Measurements from ENCODE around the gene PKD1.
"Not testable (repeated sequence)": the region's sequence is repeated elsewhere in the genome, so short reads cannot be mapped to it uniquely, and the experiment has no call there.

Gene PKD1

GRCh38 chr16:2105769-2106168, 29.9 kb downstream of the PKD1 start:
- POLR2A ChIA-PET; CTCF ChIA-PET; DNase-seq (ENCODE audit: extremely low spot score): not testable (repeated sequence)

- CTCF ChIA-PET; DNase-seq (ENCODE audit: extremely low spot score); POLR2A ChIA-PET: not testable (repeated sequence)
Measured at GRCh38 chr16:2105291-2105690, 30.4 kb downstream of the PKD1 start.

- POLR2A ChIA-PET; CTCF ChIA-PET; DNase-seq (ENCODE audit: extremely low spot score): not testable (repeated sequence)
Measured at GRCh38 chr16:2104464-2104863, 31.2 kb downstream of the PKD1 start.

GRCh38 chr16:2102471-2102870, 33.2 kb downstream of the PKD1 start:
- POLR2A ChIA-PET, result no interaction called here
- CTCF ChIA-PET, result no interaction called here
- TF ChIP-seq ARNT (IDR thresholded peaks at IDR 0.05), result no peak
- TF ChIP-seq LEF1 (IDR thresholded peaks at IDR 0.05; ENCODE audit: borderline replicate concordance), result no peak
- DNase-seq (ENCODE audit: extremely low spot score), result no peak

GRCh38 chr16:2101581-2101980, 34.1 kb downstream of the PKD1 start:
- DNase-seq (ENCODE audit: extremely low spot score); CTCF ChIA-PET; POLR2A ChIA-PET: not testable (repeated sequence)

GRCh38 chr16:2097689-2098088, 38.0 kb downstream of the PKD1 start:
- CTCF ChIA-PET; POLR2A ChIA-PET; DNase-seq (ENCODE audit: extremely low spot score): not testable (repeated sequence)

GRCh38 chr16:2096853-2097595, 38.7 kb downstream of the PKD1 start:
- CTCF ChIA-PET, result no interaction called here
- POLR2A ChIA-PET, result no interaction called here
- no peak for DNase-seq (ENCODE audit: extremely low spot score)
- no peak for TF ChIP-seq FOXM1 (IDR thresholded peaks at IDR 0.05; ENCODE audit: borderline replicate concordance)
- no peak for TF ChIP-seq ARNT (IDR thresholded peaks at IDR 0.05)
- TF ChIP-seq FOXA1 (IDR thresholded peaks at IDR 0.05), result no peak
- TF ChIP-seq TARDBP (IDR thresholded peaks at IDR 0.05), result no peak
- TF ChIP-seq SUZ12 (IDR thresholded peaks at IDR 0.05), result no peak
- TF ChIP-seq HDGF (IDR thresholded peaks at IDR 0.05; ENCODE audit: borderline replicate concordance), result no peak
- no peak for TF ChIP-seq BHLHE40 (IDR thresholded peaks at IDR 0.05; ENCODE audit: borderline replicate concordance)

- DNase-seq (ENCODE audit: extremely low spot score), result no peak
- CTCF ChIA-PET, result no interaction called here
- TF ChIP-seq HDGF (IDR thresholded peaks at IDR 0.05; ENCODE audit: borderline replicate concordance), result no peak
- no peak for TF ChIP-seq SP1 (IDR thresholded peaks at IDR 0.05)
- TF ChIP-seq ARNT (IDR thresholded peaks at IDR 0.05), result no peak
- TF ChIP-seq NFRKB (IDR thresholded peaks at IDR 0.05), result no peak
- no peak for TF ChIP-seq L3MBTL2 (conservative IDR thresholded peaks at IDR 0.05)
- POLR2A ChIA-PET, result no interaction called here
Measured at GRCh38 chr16:2095918-2096582, 39.6 kb downstream of the PKD1 start.

- DNase-seq (ENCODE audit: extremely low spot score), result no peak
- no peak for TF ChIP-seq HDGF (IDR thresholded peaks at IDR 0.05; ENCODE audit: borderline replicate concordance)
- no peak for TF ChIP-seq TARDBP (IDR thresholded peaks at IDR 0.05)
- TF ChIP-seq FOXK2 (IDR thresholded peaks at IDR 0.05), result no peak
- no peak for TF ChIP-seq L3MBTL2 (conservative IDR thresholded peaks at IDR 0.05)
- TF ChIP-seq PKNOX1 (IDR thresholded peaks at IDR 0.05), result no peak
- TF ChIP-seq FOXM1 (IDR thresholded peaks at IDR 0.05; ENCODE audit: borderline replicate concordance), result no peak
- no peak for TF ChIP-seq SP1 (IDR thresholded peaks at IDR 0.05)
- TF ChIP-seq ELF4 (IDR thresholded peaks at IDR 0.05), result no peak
- ChIA-PET POLR2A (no interaction called here), CTCF (no interaction called here)
Measured at GRCh38 chr16:2095315-2095853, 40.3 kb downstream of the PKD1 start.

- CTCF ChIA-PET, result no interaction called here
- DNase-seq (ENCODE audit: extremely low spot score), result no peak
- TF ChIP-seq LEF1 (IDR thresholded peaks at IDR 0.05; ENCODE audit: borderline replicate concordance) (no peak), SP1 (IDR thresholded peaks at IDR 0.05) (no peak), PKNOX1 (IDR thresholded peaks at IDR 0.05) (no peak), FOXM1 (IDR thresholded peaks at IDR 0.05; ENCODE audit: borderline replicate concordance) (no peak), ZNF384 (IDR thresholded peaks at IDR 0.05) (no peak), CTBP1 (IDR thresholded peaks at IDR 0.05; ENCODE audit: borderline replicate concordance) (no peak), L3MBTL2 (conservative IDR thresholded peaks at IDR 0.05) (no peak)
- POLR2A ChIA-PET, result no interaction called here
Measured at GRCh38 chr16:2093793-2094192, 41.9 kb downstream of the PKD1 start.
